HepG2 (cell line): ENCODE data around the gene CCDC91. TPM values are rescaled to one million over a fixed set of nuclear protein-coding genes. Genes with fewer than 3 reads are reported as not detected.
A peak's percentile ranks its signal among the peaks of the same experiment; 100 is the strongest.

Experiments used
- ARID3A ChIP-seq: IDR thresholded peaks from 2 replicates; pipeline ENCODE4 v1.6.1; 2012; ENCODE audit warnings: low read depth, low read length, improper control_type of control experiment
- ARNTL ChIP-seq: sonication (generic); formaldehyde crosslinking; IDR thresholded peaks from 2 replicates; pipeline ENCODE4 v1.4.0; 2020; ENCODE audit warnings: mild to moderate bottlenecking, missing genetic modification reagents
- CSRNP2 ChIP-seq: sonication (generic); formaldehyde crosslinking; conservative IDR thresholded peaks from 2 replicates; pipeline ENCODE4 v1.8.0; 2022; ENCODE audit warnings: low read depth, missing genetic modification reagents
- DBP ChIP-seq: sonication (generic); formaldehyde crosslinking; IDR thresholded peaks from 2 replicates; pipeline ENCODE4 v1.4.0; 2020; ENCODE audit warnings: missing genetic modification reagents; ENCODE audit errors: not compliant biosample characterization
- HOXA3 ChIP-seq: sonication (generic); formaldehyde crosslinking; IDR thresholded peaks from 2 replicates; pipeline ENCODE4 v1.5.0; 2020; ENCODE audit warnings: missing genetic modification reagents
- KDM5A ChIP-seq: fragments of 200-600 bp; sonication (generic); IDR thresholded peaks from 2 replicates; pipeline ENCODE4 v1.7.0; 2018; ENCODE audit warnings: antibody characterized with exemption, mild to moderate bottlenecking, low read length, borderline replicate concordance
- MATR3 ChIP-seq: sonication (generic); formaldehyde crosslinking; IDR thresholded peaks from 2 replicates; pipeline ENCODE4 v1.4.0; 2020; ENCODE audit warnings: missing genetic modification reagents
- RBFOX2 ChIP-seq: fragments of 200-400 bp; formaldehyde crosslinking; IDR thresholded peaks from 2 replicates; pipeline ENCODE4 v1.6.1; 2017; ENCODE audit warnings: low read depth, mild to moderate bottlenecking, low read length
- SP5 ChIP-seq: IDR thresholded peaks from 2 replicates; pipeline ENCODE4 v1.6.1; 2016; ENCODE audit warnings: low read depth, borderline replicate concordance
- TAF15 ChIP-seq: fragments of 200-400 bp; formaldehyde crosslinking; IDR thresholded peaks from one replicate; pipeline ENCODE4 v1.6.1; 2018; ENCODE audit warnings: mild to moderate bottlenecking, low read depth, low read length; ENCODE audit not compliant: poor library complexity, severe bottlenecking
- ZHX2 ChIP-seq, 2 experiments: sonication (generic) in 1 of 2; formaldehyde crosslinking in 1 of 2; IDR thresholded peaks; 2 replicates each; pipeline versions ENCODE4 v1.6.1 to v1.9.0; 2014 to 2022; ENCODE audit warnings: antibody characterized with exemption in 1 of 2, borderline replicate concordance in 1 of 2, inconsistent platforms in 1 of 2, low read depth in 1 of 2, missing genetic modification reagents in 1 of 2
- ZNF274 ChIP-seq: sonication (generic); formaldehyde crosslinking; IDR thresholded peaks from 2 replicates; pipeline ENCODE4 v1.5.1; 2020; ENCODE audit warnings: mild to moderate bottlenecking, missing genetic modification reagents
- ZNF3 ChIP-seq: IDR thresholded peaks from 2 replicates; pipeline ENCODE4 v1.7.0; 2017; ENCODE audit warnings: inconsistent platforms
- ZNF326 ChIP-seq: sonication (generic); formaldehyde crosslinking; IDR thresholded peaks from 2 replicates; pipeline ENCODE4 v1.4.0; 2020; ENCODE audit warnings: missing genetic modification reagents, borderline replicate concordance
- ZNF350 ChIP-seq: sonication (generic); formaldehyde crosslinking; IDR thresholded peaks from 2 replicates; pipeline ENCODE4 v1.4.0; 2020; ENCODE audit warnings: mild to moderate bottlenecking, low read depth, missing genetic modification reagents, borderline replicate concordance
- ZNF431 ChIP-seq: sonication (generic); formaldehyde crosslinking; IDR thresholded peaks from 2 replicates; pipeline ENCODE4 v1.9.0; 2022; ENCODE audit warnings: missing genetic modification reagents, low read depth, mild to moderate bottlenecking, borderline replicate concordance
- ZNF432 ChIP-seq: sonication (generic); formaldehyde crosslinking; IDR thresholded peaks from 2 replicates; pipeline ENCODE4 v1.5.0; 2020; ENCODE audit warnings: missing genetic modification reagents, mild to moderate bottlenecking, borderline replicate concordance
- ZNF605 ChIP-seq: sonication (generic); formaldehyde crosslinking; IDR thresholded peaks from 2 replicates; pipeline ENCODE4 v1.8.0; 2022; ENCODE audit warnings: mild to moderate bottlenecking, missing genetic modification reagents
- ZNF644 ChIP-seq: IDR thresholded peaks from 2 replicates; pipeline ENCODE4 v1.6.1; 2016; ENCODE audit warnings: low read depth
- polyA plus RNA-seq, 8 experiments: library from polyadenylated mRNA; depleted of rRNA in 3 of 8; stranded (reverse) in 7 of 8; unstranded in 1 of 8; fragments of >200 nt; fragmentation: Illumina TruSeq in 4 of 8; extraction: Trizol in 4 of 8; gene quantifications; 2 replicates each; pipeline versions ENCODE4 v1.2.1 to v1.2.3, GENCODE V29; 2011 to 2016; ENCODE audit warnings: low read depth in 4 of 8, missing spikeins in 1 of 8, mixed read lengths in 1 of 8; ENCODE audit not compliant: insufficient read depth in 1 of 8
- total RNA-seq, 5 experiments: library from RNA; depleted of rRNA; stranded (reverse); fragments of >200 nt; fragmentation: Illumina TruSeq; extraction: Trizol; gene quantifications; 2 replicates each; pipeline ENCODE4 v1.2.3, GENCODE V29; 2016; ENCODE audit warnings: low read depth in 1 of 5

The CCDC91 gene
- total and polyA plus RNA-seq, 2 of the 13 experiments (the other 11 are each of a cell fraction or from before 2014, with no cell fraction given), result 9.8 to 15.8 TPM

- TF ChIP-seq ZHX2 (IDR thresholded peaks at IDR 0.05; ENCODE audit: low read depth), result peak; percentile 19; the same call in 1 of the 2 replicates
- 0 out of 2 replicates have a peak, but pooled peaks have one; percentile 86 for TF ChIP-seq ZHX2 (CRISPR knock-in tag; IDR thresholded peaks at IDR 0.05; ENCODE audit: borderline replicate concordance)
- no peak for TF ChIP-seq MATR3 (CRISPR knock-in tag)
- TF ChIP-seq TAF15, result no peak
- TF ChIP-seq HOXA3, result peak; percentile 82
- no peak for TF ChIP-seq ZNF432 (CRISPR knock-in tag)
- no peak for TF ChIP-seq SP5
- no peak for TF ChIP-seq ARID3A
- TF ChIP-seq ZNF326, result no peak
- TF ChIP-seq KDM5A, result peak; percentile 49; the same call in 1 of the 2 replicates
- TF ChIP-seq ZNF3 (CRISPR knock-in tag), result no peak
- no peak for TF ChIP-seq DBP (CRISPR knock-in tag)
- TF ChIP-seq ZNF274 (CRISPR knock-in tag), result no peak
- peak; percentile 75 for TF ChIP-seq ZNF644 (CRISPR knock-in tag)
- 0 out of 2 replicates have a peak, but pooled peaks have one; percentile 50 for TF ChIP-seq ZNF431
- TF ChIP-seq CSRNP2 (CRISPR knock-in tag), result 0 out of 2 replicates have a peak, but pooled peaks have one; percentile 31
- peak; percentile 95 for TF ChIP-seq ARNTL (CRISPR knock-in tag)
- TF ChIP-seq ZNF350, result peak; percentile 69; the same call in 1 of the 2 replicates
- peak; percentile 82 for TF ChIP-seq ZNF605 (CRISPR knock-in tag)
- TF ChIP-seq RBFOX2, result peak; percentile 96
Observed at GRCh38 chr12:28190321-28191050, at the start of gene CCDC91 (continued).
